Astrocyte of the spinal cord (primary cell): ENCODE results near the gene NBEAL2.
A peak's percentile ranks its signal among the peaks of the same experiment; 100 is the strongest.

Source experiments
- DNase-seq: peaks from one replicate; pipeline ENCODE4 v3.0.0; 2011; ENCODE audit warnings: low read depth, low spot score
- H3K4me3 ChIP-seq: 2 replicates; pipeline ENCODE4 v1.5.1; 2011; ENCODE audit warnings: low read depth, mild to moderate bottlenecking, low read length, moderate library complexity
- in situ Hi-C: cut with HindIII; loops from 2 replicates; pipeline ENCODE4 v1.10.0; 2017; ENCODE audit warnings: low sequenced_read_pairs
- TF ChIP-seq, protein P1 (sequence below): IDR thresholded peaks from 2 replicates; pipeline ENCODE4 v1.5.1; 2012; ENCODE audit warnings: low read depth, mild to moderate bottlenecking, low read length, inconsistent platforms

The NBEAL2 gene

DNA sequence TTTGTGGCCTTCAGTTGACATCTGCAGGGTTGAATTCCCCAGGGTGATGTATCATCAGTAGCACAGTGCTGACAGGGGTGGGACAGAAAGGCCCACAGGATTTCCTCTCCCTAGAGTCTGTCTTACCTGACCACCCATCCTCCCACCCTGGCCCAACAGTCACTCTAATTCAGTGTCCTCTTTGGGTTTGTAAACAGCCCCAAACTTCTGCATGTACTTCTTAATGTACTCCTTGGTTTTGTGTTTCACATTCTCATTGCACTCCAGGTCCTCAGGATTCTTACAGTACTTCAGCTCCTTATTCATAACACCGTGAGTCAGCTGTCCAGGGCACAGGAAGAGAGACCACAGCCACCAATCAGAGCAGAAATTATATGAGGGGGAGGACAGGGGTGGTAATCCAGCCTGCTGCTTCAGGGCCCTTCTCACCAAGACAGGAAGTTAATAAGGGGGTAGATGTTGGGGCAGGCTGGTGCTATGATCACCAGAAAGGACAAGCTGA is 37.5 kb downstream of the NBEAL2 start:
- no peak overlapping the region for H3K4me3 ChIP-seq
- in situ Hi-C loops = no loop called here
- TF ChIP-seq, protein P1, sequence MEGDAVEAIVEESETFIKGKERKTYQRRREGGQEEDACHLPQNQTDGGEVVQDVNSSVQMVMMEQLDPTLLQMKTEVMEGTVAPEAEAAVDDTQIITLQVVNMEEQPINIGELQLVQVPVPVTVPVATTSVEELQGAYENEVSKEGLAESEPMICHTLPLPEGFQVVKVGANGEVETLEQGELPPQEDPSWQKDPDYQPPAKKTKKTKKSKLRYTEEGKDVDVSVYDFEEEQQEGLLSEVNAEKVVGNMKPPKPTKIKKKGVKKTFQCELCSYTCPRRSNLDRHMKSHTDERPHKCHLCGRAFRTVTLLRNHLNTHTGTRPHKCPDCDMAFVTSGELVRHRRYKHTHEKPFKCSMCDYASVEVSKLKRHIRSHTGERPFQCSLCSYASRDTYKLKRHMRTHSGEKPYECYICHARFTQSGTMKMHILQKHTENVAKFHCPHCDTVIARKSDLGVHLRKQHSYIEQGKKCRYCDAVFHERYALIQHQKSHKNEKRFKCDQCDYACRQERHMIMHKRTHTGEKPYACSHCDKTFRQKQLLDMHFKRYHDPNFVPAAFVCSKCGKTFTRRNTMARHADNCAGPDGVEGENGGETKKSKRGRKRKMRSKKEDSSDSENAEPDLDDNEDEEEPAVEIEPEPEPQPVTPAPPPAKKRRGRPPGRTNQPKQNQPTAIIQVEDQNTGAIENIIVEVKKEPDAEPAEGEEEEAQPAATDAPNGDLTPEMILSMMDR = no peak
- peak; percentile 88 for DNase-seq

DNA sequence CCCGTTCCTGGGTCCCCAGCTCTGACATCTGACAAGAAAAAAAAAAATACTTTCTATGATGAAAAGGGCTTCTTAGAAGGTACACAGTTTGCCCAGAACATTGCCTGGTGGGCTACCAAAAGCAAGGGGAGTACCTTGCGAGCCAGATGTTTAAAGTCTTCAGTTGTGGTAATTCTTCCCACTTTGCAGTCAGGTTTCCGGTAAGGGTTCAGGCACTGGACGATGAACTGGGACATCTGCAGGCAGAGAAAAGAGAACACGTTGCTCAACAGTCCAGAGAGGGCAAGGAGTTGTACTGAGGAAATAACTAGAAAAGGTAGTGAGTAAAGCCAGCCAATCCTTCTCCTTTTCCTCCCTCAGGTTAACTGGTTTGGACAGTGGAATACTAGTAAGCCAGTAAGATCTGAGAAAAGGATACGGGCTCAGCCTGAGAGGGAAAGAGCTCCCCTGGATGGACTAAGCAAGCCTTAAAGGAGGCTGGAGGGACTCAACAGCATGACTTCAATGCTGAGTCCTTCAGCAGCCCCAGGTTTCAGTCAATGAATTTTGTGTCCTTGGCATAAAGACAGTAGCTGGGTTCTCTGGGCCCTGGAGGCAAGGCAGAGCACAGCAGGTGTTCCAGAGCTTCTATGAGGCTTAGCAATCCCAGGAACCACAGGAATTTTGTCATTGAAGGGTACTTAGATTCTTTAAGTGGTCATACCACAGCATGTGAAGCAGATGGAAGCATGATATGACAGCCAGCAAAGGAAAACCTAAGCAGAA is 38.2 kb downstream of the NBEAL2 start:
- DNase-seq = peak; percentile 67
- no peak overlapping the region for H3K4me3 ChIP-seq
- TF ChIP-seq, protein P1 = no peak
- in situ Hi-C loops = no loop called here

DNA sequence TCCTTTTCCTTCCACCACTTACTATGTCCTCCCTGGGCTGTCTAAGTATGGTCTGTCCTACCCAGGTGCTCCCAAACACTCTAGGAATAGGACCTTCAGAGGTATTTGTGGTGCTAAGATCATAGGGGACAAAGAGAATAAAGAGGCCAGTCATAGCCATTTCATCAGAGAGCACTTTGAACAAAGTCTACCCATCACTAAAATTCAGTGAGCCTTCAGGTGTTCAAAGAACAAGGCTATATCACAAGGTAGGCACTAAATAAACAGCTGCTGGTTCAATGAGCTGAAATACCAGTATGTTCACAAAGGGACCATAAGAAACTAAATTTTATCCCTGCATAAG is 38.8 kb downstream of the NBEAL2 start:
- TF ChIP-seq, protein P1 = no peak
- H3K4me3 ChIP-seq = no peak overlapping the region
- no peak for DNase-seq
- in situ Hi-C loops = no loop called here

DNA sequence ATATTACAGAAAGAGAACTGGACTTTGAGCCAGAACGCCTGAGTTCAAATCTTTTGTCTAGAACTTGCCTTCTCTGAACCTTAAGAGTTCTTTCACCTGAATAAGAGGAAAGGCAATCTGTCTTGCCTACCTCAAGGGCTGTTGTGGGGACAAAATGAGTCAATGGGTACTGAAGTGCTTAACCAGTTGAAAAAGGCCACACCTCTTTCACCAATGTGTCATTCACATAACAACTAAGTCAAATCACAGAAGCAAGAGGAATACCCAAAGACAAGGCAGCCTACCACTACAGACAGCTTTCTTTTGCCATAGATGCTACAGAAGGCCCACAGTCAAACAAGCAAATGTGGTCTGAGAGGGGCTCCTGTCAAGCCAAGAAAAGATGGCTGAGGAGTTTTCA is 39.7 kb downstream of the NBEAL2 start:
- DNase-seq = no peak
- no peak overlapping the region for H3K4me3 ChIP-seq
- in situ Hi-C loops = no loop called here
- TF ChIP-seq, protein P1 = no peak

DNA sequence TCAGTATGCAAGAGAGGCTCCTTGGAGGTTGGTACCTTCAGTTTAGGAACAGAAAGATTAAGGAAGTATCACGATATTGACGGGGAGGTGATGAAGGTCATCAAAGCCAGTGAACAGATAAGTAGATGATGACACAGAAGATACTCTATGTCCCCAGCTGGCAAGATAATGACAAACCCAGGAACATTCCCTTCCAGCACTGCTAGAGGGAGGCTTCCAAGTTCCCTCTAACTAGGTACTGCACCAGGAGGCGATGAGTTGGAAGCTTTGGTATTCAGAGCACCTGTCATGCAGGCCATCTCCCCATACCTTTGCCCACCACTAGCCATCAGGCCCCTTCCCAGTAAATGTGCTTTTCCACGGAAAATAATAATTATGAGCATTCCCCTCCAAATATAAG is 40.8 kb downstream of the NBEAL2 start:
- in situ Hi-C loops = no loop called here
- H3K4me3 ChIP-seq = no peak overlapping the region
- TF ChIP-seq, protein P1 = no peak
- no peak for DNase-seq

DNA sequence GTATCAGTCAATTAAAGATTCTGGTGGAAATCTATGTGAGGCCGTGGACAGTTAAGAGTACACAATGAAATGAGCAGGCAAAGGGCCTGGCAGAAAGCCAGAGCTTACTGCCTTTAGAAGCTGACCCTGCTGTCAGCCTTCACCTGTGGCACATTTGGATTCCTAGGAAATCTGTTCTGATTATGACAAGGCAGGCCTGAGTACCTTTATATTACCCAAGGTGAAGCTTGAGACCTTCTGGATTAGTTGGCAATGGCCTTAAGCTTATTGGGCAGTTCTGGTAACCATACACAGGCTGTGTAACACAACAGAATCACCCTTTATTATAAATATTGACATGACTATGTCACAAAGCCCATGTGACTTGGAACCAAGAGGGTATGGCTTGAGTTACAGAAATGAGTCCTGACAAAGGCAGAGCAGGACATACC is 43.2 kb downstream of the NBEAL2 start:
- H3K4me3 ChIP-seq = no peak overlapping the region
- in situ Hi-C loops = no loop called here
- DNase-seq = no peak
- TF ChIP-seq, protein P1 = no peak
